ENCODE results near the gene PJA2. TPM values are rescaled to one million over a fixed set of nuclear protein-coding genes. Genes with fewer than 3 reads are reported as not detected.

The PJA2 gene
- total RNA-seq, 4 donors from 2014 or later, result 43.5 to 68.1 (median 65.0) TPM

- no peaks in the 10 kb centered on the region for H3K4me1 ChIP-seq
- H3K27me3 ChIP-seq, result no peaks in the 10 kb centered on the region
- no peak for DNase-seq (ENCODE audit: low spot score in 2 of 2)
- no peak overlapping the region for H3K27ac ChIP-seq
- H3K9me3 ChIP-seq, result no peaks in the 10 kb centered on the region
- no peak overlapping the region for H3K4me3 ChIP-seq
- WGBS, result 79% methylated on average over 4 of the region's 7 CpGs
- TF ChIP-seq POLR2A (IDR thresholded peaks at IDR 0.05) (no peak), EP300 (IDR thresholded peaks at IDR 0.05) (no peak), POLR2AphosphoS5 (IDR thresholded peaks at IDR 0.05) (no peak)
- no peaks in the 10 kb centered on the region for H3K36me3 ChIP-seq
Measured at GRCh38 chr5:109319351-109319750, 90.4 kb downstream of the PJA2 start.

- TF ChIP-seq CTCF (IDR thresholded peaks at IDR 0.05) (no peak), POLR2A (IDR thresholded peaks at IDR 0.05) (no peak), EP300 (IDR thresholded peaks at IDR 0.05) (no peak)
- 78% methylated on average over 9 of the region's 9 CpGs for WGBS
- Histone ChIP-seq H3K4me3 (no peak overlapping the region), H3K4me1 (no peaks in the 10 kb centered on the region), H3K9me3 (no peaks in the 10 kb centered on the region), H3K27me3 (no peaks in the 10 kb centered on the region), H3K27ac (no peak overlapping the region), H3K36me3 (no peaks in the 10 kb centered on the region)
- no peak for DNase-seq (ENCODE audit: low spot score in 2 of 2)
Measured at GRCh38 chr5:109318455-109319108, 91.2 kb downstream of the PJA2 start.

GRCh38 chr5:109316634-109317033 is 93.1 kb downstream of the PJA2 start:
- TF ChIP-seq POLR2AphosphoS5 (IDR thresholded peaks at IDR 0.05) (no peak), CTCF (IDR thresholded peaks at IDR 0.05) (no peak), POLR2A (IDR thresholded peaks at IDR 0.05) (no peak), EP300 (IDR thresholded peaks at IDR 0.05) (no peak)
- Histone ChIP-seq H3K4me3 (no peak overlapping the region), H3K4me1 (no peaks in the 10 kb centered on the region), H3K27ac (no peak overlapping the region), H3K9me3 (no peaks in the 10 kb centered on the region), H3K27me3 (no peaks in the 10 kb centered on the region), H3K36me3 (no peaks in the 10 kb centered on the region)
- DNase-seq (ENCODE audit: low spot score in 2 of 2), result no peak
- 60% methylated on average over 4 of the region's 4 CpGs for WGBS

GRCh38 chr5:109315245-109315644 is 94.5 kb downstream of the PJA2 start:
- H3K9me3 ChIP-seq, result no peaks in the 10 kb centered on the region
- no peak overlapping the region for H3K27ac ChIP-seq
- DNase-seq (ENCODE audit: low spot score in 2 of 2), result no peak
- no peak overlapping the region for H3K4me3 ChIP-seq
- H3K27me3 ChIP-seq, result no peaks in the 10 kb centered on the region
- TF ChIP-seq POLR2A (IDR thresholded peaks at IDR 0.05), result no peak
- TF ChIP-seq CTCF (IDR thresholded peaks at IDR 0.05), result no peak
- no peak for TF ChIP-seq EP300 (IDR thresholded peaks at IDR 0.05)
- no peak for TF ChIP-seq POLR2AphosphoS5 (IDR thresholded peaks at IDR 0.05)
- H3K4me1 ChIP-seq, result no peaks in the 10 kb centered on the region
- 67% methylated on average over 1 of the region's 1 CpG for WGBS
- no peaks in the 10 kb centered on the region for H3K36me3 ChIP-seq

GRCh38 chr5:109313127-109313526 is 96.6 kb downstream of the PJA2 start:
- H3K4me1 ChIP-seq, result no peaks in the 10 kb centered on the region
- no peaks in the 10 kb centered on the region for H3K27me3 ChIP-seq
- DNase-seq (ENCODE audit: low spot score in 2 of 2), result no peak
- no peaks in the 10 kb centered on the region for H3K36me3 ChIP-seq
- H3K9me3 ChIP-seq, result no peaks in the 10 kb centered on the region
- TF ChIP-seq EP300 (IDR thresholded peaks at IDR 0.05) (no peak), POLR2AphosphoS5 (IDR thresholded peaks at IDR 0.05) (no peak), POLR2A (IDR thresholded peaks at IDR 0.05) (no peak), CTCF (IDR thresholded peaks at IDR 0.05) (no peak)
- no peak overlapping the region for H3K4me3 ChIP-seq
- 97% methylated on average over 2 of the region's 2 CpGs for WGBS
- no peak overlapping the region for H3K27ac ChIP-seq

GRCh38 chr5:109312695-109313094 is 97.1 kb downstream of the PJA2 start:
- no peak overlapping the region for H3K27ac ChIP-seq
- no peak for TF ChIP-seq POLR2A (IDR thresholded peaks at IDR 0.05)
- no peak for TF ChIP-seq POLR2AphosphoS5 (IDR thresholded peaks at IDR 0.05)
- no peak for TF ChIP-seq EP300 (IDR thresholded peaks at IDR 0.05)
- TF ChIP-seq CTCF (IDR thresholded peaks at IDR 0.05), result no peak
- no peaks in the 10 kb centered on the region for H3K4me1 ChIP-seq
- 88% methylated on average over 2 of the region's 2 CpGs for whole genome bisulfite sequencing
- DNase-seq (ENCODE audit: low spot score in 2 of 2), result no peak
- no peak overlapping the region for H3K4me3 ChIP-seq
- no peaks in the 10 kb centered on the region for H3K36me3 ChIP-seq
- H3K9me3 ChIP-seq, result no peaks in the 10 kb centered on the region
- H3K27me3 ChIP-seq, result no peaks in the 10 kb centered on the region

All from suprapubic skin (tissue), 4 donors.